Right lobe of liver (tissue), 4 donors: ENCODE results near the gene FBXL2.

Experiments used
- CTCF ChIP-seq, 4 donors: fragments of 200-600 bp in 3 of 4; fragments of 450-650 bp in 1 of 4; IDR thresholded peaks; one replicate each; pipeline versions ENCODE4 v1.5.1 to v1.8.0; 2016 to 2022; ENCODE audit warnings: antibody characterized with exemption in 4 of 4, mild to moderate bottlenecking in 2 of 4
- POLR2A ChIP-seq: fragments of 450-650 bp; IDR thresholded peaks from one replicate; pipeline ENCODE4 v1.6.1; 2017; ENCODE audit warnings: antibody characterized with exemption, mild to moderate bottlenecking
- donor health status: DM: no; HTN: no; CAD: no.
- donor health status: DM: no; HTN: no; CAD: no.
- donor health status: DM: no; HTN: yes; CAD: no.

GRCh38 chr3:33426630-33427317, 149.5 kb downstream of the FBXL2 start:
- TF ChIP-seq CTCF (IDR thresholded peaks at IDR 0.05) (no peak), POLR2A (no peak)
